ENCODE measurements around the gene KCNQ4. TPM values are rescaled to one million over a fixed set of nuclear protein-coding genes. Genes with fewer than 3 reads are reported as not detected.

KCNQ4 gene
- total and polyA plus RNA-seq, 2 of the 13 experiments (the other 11 are each of a cell fraction or from before 2014, with no cell fraction given): 0.02 to 0.09 TPM

GRCh38 chr1:40782371-40782956, 1.1 kb upstream of the KCNQ4 start (continued):
- TF ChIP-seq BATF2 (CRISPR knock-in tag; IDR thresholded peaks at IDR 0.05): no peak
- no peak for TF ChIP-seq SMARCE1 (IDR thresholded peaks at IDR 0.05; ENCODE audit: borderline replicate concordance)
- TF ChIP-seq ZNF230 (CRISPR knock-in tag; IDR thresholded peaks at IDR 0.05): peak; percentile 68; the same call in 1 of the 2 replicates
- peak; percentile 65 for TF ChIP-seq CTCF (CRISPR knock-in tag; IDR thresholded peaks at IDR 0.05)
- 0 out of 2 replicates have a peak, but pooled peaks have one; percentile 52 for TF ChIP-seq ZNF263 (CRISPR knock-in tag; IDR thresholded peaks at IDR 0.05)
- no peak for TF ChIP-seq SUZ12 (IDR thresholded peaks at IDR 0.05; ENCODE audit: low read depth, low read length)
- TF ChIP-seq ZNF687 (CRISPR knock-in tag; IDR thresholded peaks at IDR 0.05): peak; percentile 53
- no peak for TF ChIP-seq ZNF317 (CRISPR knock-in tag; IDR thresholded peaks at IDR 0.05)
- peak; percentile 49; the same call in 1 of the 2 replicates for TF ChIP-seq UBTF (CRISPR knock-in tag; IDR thresholded peaks at IDR 0.05)

Measured in HepG2 (cell line).